GM18511 (cell line): ENCODE results near the gene SCYL2.
"Not testable (repeated sequence)": the region's sequence is repeated elsewhere in the genome, so short reads cannot be mapped to it uniquely, and the experiment has no call there.

Experiments used
- ATAC-seq: cut with Tn5 transposase; IDR thresholded peaks from one replicate; pipeline ENCODE4 v1.9.1; 2021; ENCODE audit warnings: mild to moderate bottlenecking, moderate library complexity; ENCODE audit not compliant: unreplicated experiment

Gene SCYL2

GRCh38 chr12:100265107-100265506 lies 1.9 kb upstream of the SCYL2 start:
- ATAC-seq: not testable (repeated sequence)

GRCh38 chr12:100265732-100266584 lies 1.0 kb upstream of the SCYL2 start:
- peak; percentile 10 for ATAC-seq

GRCh38 chr12:100266585-100266834 lies 467 bp upstream of the SCYL2 start:
- ATAC-seq: peak; percentile 89

- ATAC-seq: peak; percentile 16
Observed at GRCh38 chr12:100267603-100268281, 765 bp downstream of the SCYL2 start.

GRCh38 chr12:100268835-100269564 lies 2.0 kb downstream of the SCYL2 start:
- no peak for ATAC-seq

- no peak for ATAC-seq
Observed at GRCh38 chr12:100273782-100274181, 6.8 kb downstream of the SCYL2 start.

GRCh38 chr12:100274291-100274690 lies 7.3 kb downstream of the SCYL2 start:
- no peak for ATAC-seq

GRCh38 chr12:100279159-100279558 lies 12.2 kb downstream of the SCYL2 start:
- ATAC-seq: no peak

GRCh38 chr12:100279607-100280244 lies 12.7 kb downstream of the SCYL2 start:
- no peak for ATAC-seq

GRCh38 chr12:100284556-100284955 lies 17.6 kb downstream of the SCYL2 start:
- not testable (repeated sequence) for ATAC-seq

- no peak for ATAC-seq
Observed at GRCh38 chr12:100289038-100289437, 22.1 kb downstream of the SCYL2 start.

GRCh38 chr12:100290016-100290415 lies 23.0 kb downstream of the SCYL2 start:
- no peak for ATAC-seq

GRCh38 chr12:100293017-100293416 lies 26.0 kb downstream of the SCYL2 start:
- no peak for ATAC-seq

GRCh38 chr12:100294366-100294765 lies 27.4 kb downstream of the SCYL2 start:
- not testable (repeated sequence) for ATAC-seq

GRCh38 chr12:100295764-100296555 lies 29.0 kb downstream of the SCYL2 start:
- no peak for ATAC-seq

GRCh38 chr12:100302081-100302480 lies 35.1 kb downstream of the SCYL2 start:
- no peak for ATAC-seq

GRCh38 chr12:100303831-100304230 lies 36.9 kb downstream of the SCYL2 start:
- ATAC-seq: no peak

GRCh38 chr12:100304334-100304733 lies 37.4 kb downstream of the SCYL2 start:
- ATAC-seq: not testable (repeated sequence)

GRCh38 chr12:100308138-100308537 lies 41.2 kb downstream of the SCYL2 start:
- not testable (repeated sequence) for ATAC-seq

GRCh38 chr12:100311317-100311716 lies 44.3 kb downstream of the SCYL2 start:
- no peak for ATAC-seq
